PFSK-1 (cell line): ENCODE results near the gene MAPRE3. TPM values are rescaled to one million over a fixed set of nuclear protein-coding genes. Genes with fewer than 3 reads are reported as not detected.

ENCODE experiments used
- FOXP2 ChIP-seq: optimal IDR thresholded peaks from 2 replicates; pipeline ENCODE3; 2011; ENCODE audit warnings: borderline replicate concordance, control low read depth, inconsistent platforms; ENCODE audit not compliant: insufficient read depth; ENCODE audit errors: extremely low read length, extremely low read depth
- POLR2AphosphoS5 ChIP-seq: IDR thresholded peaks from 2 replicates; pipeline ENCODE4 v1.6.1; 2012; ENCODE audit warnings: low read depth, mild to moderate bottlenecking, control low read depth, low read length, moderate library complexity
- REST ChIP-seq, 2 experiments: IDR thresholded peaks; 2 replicates each; pipeline versions ENCODE4 v1.6.1 to v1.8.0; 2011 to 2012; ENCODE audit warnings: low read depth in 2 of 2, low read length in 2 of 2, control low read depth in 1 of 2, inconsistent platforms in 1 of 2, mild to moderate bottlenecking in 1 of 2, moderate library complexity in 1 of 2; ENCODE audit not compliant: insufficient read depth in 1 of 2
- SIN3A ChIP-seq: IDR thresholded peaks from 2 replicates; pipeline ENCODE4 v1.6.1; 2012; ENCODE audit warnings: mild to moderate bottlenecking, low read length, moderate library complexity, borderline replicate concordance; ENCODE audit not compliant: insufficient read depth
- TAF1 ChIP-seq: IDR thresholded peaks from 2 replicates; pipeline ENCODE4 v1.6.1; 2012; ENCODE audit warnings: low read length, control low read depth, borderline replicate concordance; ENCODE audit not compliant: insufficient read depth
- polyA plus RNA-seq: library from polyadenylated mRNA; unstranded; fragments of >200 nt; gene quantifications from one replicate; pipeline ENCODE4 v1.2.1, GENCODE V29; 2012; ENCODE audit warnings: low read depth, missing spikeins; ENCODE audit not compliant: insufficient read length

MAPRE3 gene
- 12.4 TPM for polyA plus RNA-seq

- TF ChIP-seq REST (IDR thresholded peaks at IDR 0.05; ENCODE audit: insufficient read depth in 1 of 2, low read depth in 2 of 2, low read length in 2 of 2) (no peak), FOXP2 (peak; percentile 60)
Measured at GRCh38 chr2:26970244-26970927, at the start of gene MAPRE3. MAPRE3 (plus strand) TSS chr2:26970637; CDS start chr2:27022219, 51,582 bp downstream.

GRCh38 chr2:26921323-26921722 lies 49.1 kb upstream of the MAPRE3 start:
- TF ChIP-seq REST (IDR thresholded peaks at IDR 0.05; ENCODE audit: insufficient read depth in 1 of 2, low read depth in 2 of 2, low read length in 2 of 2): no peak
- no peak for TF ChIP-seq SIN3A

GRCh38 chr2:26922405-26923188 lies 47.8 kb upstream of the MAPRE3 start:
- TF ChIP-seq REST (IDR thresholded peaks at IDR 0.05; ENCODE audit: insufficient read depth in 1 of 2, low read depth in 2 of 2, low read length in 2 of 2): 0 out of 4 replicates have a peak, but pooled peaks of 1 of the 2 experiments have one; percentile 14
- no peak for TF ChIP-seq FOXP2
- 0 out of 2 replicates have a peak, but pooled peaks have one; percentile 16 for TF ChIP-seq TAF1

GRCh38 chr2:26924731-26925099 lies 45.7 kb upstream of the MAPRE3 start:
- TF ChIP-seq REST (IDR thresholded peaks at IDR 0.05; ENCODE audit: insufficient read depth in 1 of 2, low read depth in 2 of 2, low read length in 2 of 2) (no peak), POLR2AphosphoS5 (no peak), FOXP2 (no peak), TAF1 (no peak), SIN3A (no peak)
